GM13977 (cell line): ENCODE measurements around the gene IL1RAPL2.

Experiments used
- DNase-seq: peaks from one replicate; pipeline ENCODE4 v3.0.0; 2012; ENCODE audit warnings: low spot score
- CTCF ChIP-seq: IDR thresholded peaks from 2 replicates; pipeline ENCODE4 v1.5.1; 2012; ENCODE audit warnings: mild to moderate bottlenecking, control low read depth; ENCODE audit not compliant: insufficient read depth; ENCODE audit errors: extremely low read depth, missing control alignments
- in situ Hi-C: fragments of 300-500 bp; cut with MboI; formaldehyde crosslinking; loops from one replicate; pipeline ENCODE4 v1.12.0; 2022; ENCODE audit warnings: low sequenced_read_pairs, low pct_unique_long_range_greater_than_20kb, mixed read lengths, inconsistent platforms; ENCODE audit not compliant: unreplicated experiment

The IL1RAPL2 gene

GRCh38 chrX:105297041-105297440 lies 731.0 kb downstream of the IL1RAPL2 start:
- in situ Hi-C loops: no loop called here
- no peak for TF ChIP-seq CTCF
- no peak for DNase-seq

- in situ Hi-C loops: no loop called here
- no peak for DNase-seq
- TF ChIP-seq CTCF: no peak
These were observed 733.3 kb downstream of the IL1RAPL2 start for GRCh38 chrX:105299286-105299685.

DNA sequence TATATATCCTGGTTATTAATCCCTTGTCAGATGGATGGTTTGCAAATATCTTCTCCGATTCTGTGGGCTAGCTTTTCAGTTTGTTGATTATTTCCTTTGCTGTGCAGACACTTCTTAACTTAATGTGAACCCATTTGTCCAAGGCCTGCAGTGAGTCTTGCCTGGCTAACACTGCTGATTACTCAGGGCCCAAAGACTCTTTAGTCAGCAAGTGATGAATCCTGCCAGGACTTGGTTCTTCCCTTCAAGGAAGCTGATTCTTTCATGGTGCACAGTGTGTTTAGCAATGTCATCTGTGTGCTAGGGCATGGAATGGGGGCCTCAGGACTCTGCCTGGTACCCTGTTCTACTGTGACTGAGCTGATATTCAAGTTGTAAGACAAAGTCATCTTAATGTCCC lies 736.2 kb downstream of the IL1RAPL2 start:
- DNase-seq: no peak
- in situ Hi-C loops: no loop called here
- no peak for TF ChIP-seq CTCF

- no peak for TF ChIP-seq CTCF
- DNase-seq: no peak
- in situ Hi-C loops: no loop called here
These were observed 741.8 kb downstream of the IL1RAPL2 start for GRCh38 chrX:105307762-105308161.

- in situ Hi-C loops: no loop called here
- DNase-seq: no peak
- TF ChIP-seq CTCF: no peak
These were observed 747.6 kb downstream of the IL1RAPL2 start for GRCh38 chrX:105313596-105313995.

- DNase-seq: no peak
- no peak for TF ChIP-seq CTCF
- in situ Hi-C loops: no loop called here
These were observed 748.5 kb downstream of the IL1RAPL2 start for GRCh38 chrX:105314458-105314857.

GRCh38 chrX:105315248-105315647 lies 749.2 kb downstream of the IL1RAPL2 start:
- in situ Hi-C loops: no loop called here
- DNase-seq: no peak
- no peak for TF ChIP-seq CTCF
